SK-N-MC (cell line): Measurements from ENCODE around the gene SNAI3.

Experiments used
- DNase-seq: peaks from one replicate; pipeline ENCODE4 v3.0.0-alpha.2; 2011; ENCODE audit warnings: low read depth, low spot score
- H3K27ac ChIP-seq: fragments of 200-600 bp; sonication (generic); 2 replicates; pipeline ENCODE4 v1.5.1; 2016; ENCODE audit warnings: mixed run types
- H3K36me3 ChIP-seq: fragments of 200-600 bp; sonication (generic); 2 replicates; pipeline ENCODE4 v1.6.1; 2017; ENCODE audit warnings: antibody characterized with exemption, low read length, mixed read lengths; ENCODE audit not compliant: insufficient read depth
- H3K4me3 ChIP-seq: fragments of 200-600 bp; sonication (generic); 2 replicates; pipeline ENCODE4 v1.5.1; 2016
- H3K9ac ChIP-seq: fragments of 200-600 bp; sonication (generic); 2 replicates; pipeline ENCODE4 v1.8.0; 2017; ENCODE audit warnings: mixed run types, mixed read lengths; ENCODE audit not compliant: insufficient read length
- H3K9me3 ChIP-seq: fragments of 200-600 bp; sonication (generic); 2 replicates; pipeline ENCODE4 v1.6.1; 2017; ENCODE audit warnings: low read depth, mild to moderate bottlenecking, antibody characterized with exemption, low read length, moderate library complexity, mixed read lengths
- EZH2 ChIP-seq: fragments of 200-600 bp; sonication (generic); IDR thresholded peaks from one replicate; pipeline ENCODE4 v1.6.1; 2017; ENCODE audit warnings: antibody characterized with exemption
- FOXP2 ChIP-seq: optimal IDR thresholded peaks from 2 replicates; pipeline ENCODE3; 2011; ENCODE audit warnings: mild to moderate bottlenecking, moderate library complexity; ENCODE audit not compliant: insufficient read depth; ENCODE audit errors: extremely low read length, control extremely low read depth
- POLR2AphosphoS5 ChIP-seq: IDR thresholded peaks from 2 replicates; pipeline ENCODE4 v1.6.1; 2012; ENCODE audit warnings: mild to moderate bottlenecking, low read depth, low read length, borderline replicate concordance

The SNAI3 gene

GRCh38 chr16:88684569-88685155 lies 1.6 kb downstream of the SNAI3 start:
- no peak for DNase-seq
- Histone ChIP-seq H3K36me3 (no peaks in the 10 kb centered on the region), H3K4me3 (no peak overlapping the region), H3K27ac (no peak overlapping the region), H3K9ac (no peak overlapping the region), H3K9me3 (no peaks in the 10 kb centered on the region)
- TF ChIP-seq POLR2AphosphoS5 = no peak
- TF ChIP-seq FOXP2 = no peak
- no peak for TF ChIP-seq EZH2

- Histone ChIP-seq H3K27ac (no peak overlapping the region), H3K9me3 (no peaks in the 10 kb centered on the region), H3K36me3 (no peaks in the 10 kb centered on the region), H3K9ac (no peak overlapping the region), H3K4me3 (no peak overlapping the region)
- TF ChIP-seq POLR2AphosphoS5 = no peak
- no peak for DNase-seq
Observed at GRCh38 chr16:88681709-88682451, 4.4 kb downstream of the SNAI3 start.

GRCh38 chr16:88681084-88681680 lies 5.1 kb downstream of the SNAI3 start:
- no peak for DNase-seq
- Histone ChIP-seq H3K9ac (no peak overlapping the region), H3K9me3 (no peaks in the 10 kb centered on the region), H3K27ac (no peak overlapping the region), H3K36me3 (no peaks in the 10 kb centered on the region), H3K4me3 (no peak overlapping the region)
- TF ChIP-seq FOXP2 (no peak), EZH2 (no peak), POLR2AphosphoS5 (no peak)

GRCh38 chr16:88680554-88681083 lies 5.7 kb downstream of the SNAI3 start:
- TF ChIP-seq FOXP2 (no peak), EZH2 (no peak), POLR2AphosphoS5 (no peak)
- DNase-seq = no peak
- Histone ChIP-seq H3K9me3 (no peaks in the 10 kb centered on the region), H3K27ac (no peak overlapping the region), H3K36me3 (no peaks in the 10 kb centered on the region), H3K9ac (no peak overlapping the region), H3K4me3 (no peak overlapping the region)

- Histone ChIP-seq H3K4me3 (no peak overlapping the region), H3K9ac (no peak overlapping the region), H3K9me3 (no peaks in the 10 kb centered on the region), H3K27ac (no peak overlapping the region), H3K36me3 (no peaks in the 10 kb centered on the region)
- no peak for DNase-seq
- TF ChIP-seq POLR2AphosphoS5 (no peak), FOXP2 (no peak), EZH2 (no peak)
Observed at GRCh38 chr16:88678224-88678979, 7.9 kb downstream of the SNAI3 start.

- Histone ChIP-seq H3K36me3 (no peaks in the 10 kb centered on the region), H3K9ac (no peak overlapping the region), H3K4me3 (no peak overlapping the region), H3K9me3 (no peaks in the 10 kb centered on the region), H3K27ac (no peak overlapping the region)
- DNase-seq = no peak
- TF ChIP-seq EZH2 (no peak), FOXP2 (no peak), POLR2AphosphoS5 (no peak)
Observed at GRCh38 chr16:88677721-88678120, 8.6 kb downstream of the SNAI3 start.

- DNase-seq = no peak
- H3K27ac ChIP-seq = no peak overlapping the region
Observed at GRCh38 chr16:88676502-88677242, 9.6 kb downstream of the SNAI3 start.

More at GRCh38 chr16:88676502-88677242, 9.6 kb downstream of the SNAI3 start:
- H3K4me3 ChIP-seq = no peak overlapping the region
- H3K9ac ChIP-seq = no peak overlapping the region
- H3K36me3 ChIP-seq = no peaks in the 10 kb centered on the region
- H3K9me3 ChIP-seq = no peaks in the 10 kb centered on the region
- no peak for TF ChIP-seq FOXP2
- TF ChIP-seq EZH2 = no peak
- no peak for TF ChIP-seq POLR2AphosphoS5
